HepG2 (cell line): ENCODE measurements around the gene TXNDC9. TPM values are rescaled to one million over a fixed set of nuclear protein-coding genes. Genes with fewer than 3 reads are reported as not detected.

ENCODE experiments used
- ARID3A ChIP-seq: IDR thresholded peaks from 2 replicates; pipeline ENCODE4 v1.6.1; 2012; ENCODE audit warnings: low read depth, low read length, improper control_type of control experiment
- CBX5 ChIP-seq: sonication (generic); formaldehyde crosslinking; IDR thresholded peaks from 2 replicates; pipeline ENCODE4 v1.4.0; 2020; ENCODE audit warnings: missing genetic modification reagents, borderline replicate concordance
- CREB3 ChIP-seq: sonication (generic); formaldehyde crosslinking; IDR thresholded peaks from 2 replicates; pipeline ENCODE4 v1.5.0; 2020; ENCODE audit warnings: missing genetic modification reagents
- FOSL1 ChIP-seq: sonication (generic); formaldehyde crosslinking; IDR thresholded peaks from 2 replicates; pipeline ENCODE4 v1.9.0; 2021; ENCODE audit warnings: missing genetic modification reagents, borderline replicate concordance
- HNF4A ChIP-seq: sonication (generic); formaldehyde crosslinking; IDR thresholded peaks from 2 replicates; pipeline ENCODE4 v1.4.0; 2020; ENCODE audit warnings: missing genetic modification reagents
- NR2F1 ChIP-seq, 2 experiments: fragments of 450-650 bp in 1 of 2; formaldehyde crosslinking in 1 of 2; IDR thresholded peaks; 2 replicates each; pipeline versions ENCODE4 v1.5.0 to v1.6.1; 2016 to 2020; ENCODE audit warnings: mild to moderate bottlenecking in 1 of 2, missing compliant biosample characterization in 1 of 2, missing genetic modification reagents in 1 of 2, moderate library complexity in 1 of 2
- NR3C1 ChIP-seq: sonication (generic); formaldehyde crosslinking; IDR thresholded peaks from 2 replicates; pipeline ENCODE4 v1.4.0; 2020; ENCODE audit warnings: missing genetic modification reagents
- PAXIP1 ChIP-seq: sonication (generic); formaldehyde crosslinking; conservative IDR thresholded peaks from 2 replicates; pipeline ENCODE4 v1.4.0; 2020; ENCODE audit warnings: mild to moderate bottlenecking, missing genetic modification reagents, moderate library complexity
- RERE ChIP-seq: IDR thresholded peaks from 2 replicates; pipeline ENCODE4 v1.6.1; 2016; ENCODE audit warnings: low read depth, missing genetic modification reagents, missing compliant biosample characterization
- SIX1 ChIP-seq: sonication (generic); formaldehyde crosslinking; IDR thresholded peaks from 2 replicates; pipeline ENCODE4 v1.4.0; 2020; ENCODE audit warnings: missing genetic modification reagents, borderline replicate concordance
- SIX4 ChIP-seq: sonication (generic); formaldehyde crosslinking; IDR thresholded peaks from 2 replicates; pipeline ENCODE4 v1.4.0; 2020; ENCODE audit warnings: missing genetic modification reagents
- SRSF4 ChIP-seq: fragments of 200-400 bp; formaldehyde crosslinking; IDR thresholded peaks from one replicate; pipeline ENCODE4 v1.6.1; 2018; ENCODE audit warnings: mild to moderate bottlenecking, low read depth, low read length, moderate library complexity; ENCODE audit not compliant: poor library complexity, severe bottlenecking
- SRSF9 ChIP-seq: fragments of 200-400 bp; formaldehyde crosslinking; IDR thresholded peaks from 2 replicates; pipeline ENCODE4 v1.6.1; 2018; ENCODE audit warnings: borderline replicate concordance, mild to moderate bottlenecking, low read depth, low read length; ENCODE audit not compliant: insufficient read depth, poor library complexity, severe bottlenecking
- TOE1 ChIP-seq: sonication (generic); formaldehyde crosslinking; IDR thresholded peaks from 2 replicates; pipeline ENCODE4 v1.4.0; 2020; ENCODE audit warnings: mild to moderate bottlenecking, missing genetic modification reagents
- U2AF2 ChIP-seq: fragments of 200-400 bp; formaldehyde crosslinking; IDR thresholded peaks from 2 replicates; pipeline ENCODE4 v1.6.1; 2017; ENCODE audit warnings: low read depth, mild to moderate bottlenecking, low read length
- ZMAT3 ChIP-seq: sonication (generic); formaldehyde crosslinking; conservative IDR thresholded peaks from 2 replicates; pipeline ENCODE4 v1.7.0; 2021; ENCODE audit warnings: missing genetic modification reagents
- ZNF501 ChIP-seq: sonication (generic); formaldehyde crosslinking; IDR thresholded peaks from 2 replicates; pipeline ENCODE4 v1.5.1; 2020; ENCODE audit warnings: mild to moderate bottlenecking, moderate library complexity, missing genetic modification reagents
- polyA plus RNA-seq, 8 experiments: library from polyadenylated mRNA; depleted of rRNA in 3 of 8; stranded (reverse) in 7 of 8; unstranded in 1 of 8; fragments of >200 nt; fragmentation: Illumina TruSeq in 4 of 8; extraction: Trizol in 4 of 8; gene quantifications; 2 replicates each; pipeline versions ENCODE4 v1.2.1 to v1.2.3, GENCODE V29; 2011 to 2016; ENCODE audit warnings: low read depth in 4 of 8, missing spikeins in 1 of 8, mixed read lengths in 1 of 8; ENCODE audit not compliant: insufficient read depth in 1 of 8
- total RNA-seq, 5 experiments: library from RNA; depleted of rRNA; stranded (reverse); fragments of >200 nt; fragmentation: Illumina TruSeq; extraction: Trizol; gene quantifications; 2 replicates each; pipeline ENCODE4 v1.2.3, GENCODE V29; 2016; ENCODE audit warnings: low read depth in 1 of 5

Gene TXNDC9
- total and polyA plus RNA-seq, 2 of the 13 experiments (the other 11 are each of a cell fraction or from before 2014, with no cell fraction given) = 35.2 to 94.6 TPM

GRCh38 chr2:99382143-99382542 lies 46.0 kb upstream of the TXNDC9 start (continued):
- TF ChIP-seq FOSL1 (CRISPR knock-in tag) = no peak
- no peak for TF ChIP-seq ZNF501 (CRISPR knock-in tag)
- TF ChIP-seq NR3C1 (CRISPR knock-in tag) = no peak
- TF ChIP-seq SRSF9 = no peak
- no peak for TF ChIP-seq CREB3
- peak; percentile 62 for TF ChIP-seq HNF4A (CRISPR knock-in tag)
- TF ChIP-seq PAXIP1 (CRISPR knock-in tag) = peak; percentile 68
- TF ChIP-seq ZMAT3 = no peak
- TF ChIP-seq ARID3A = peak; percentile 30; the same call in 1 of the 2 replicates
- TF ChIP-seq SIX4 (CRISPR knock-in tag) = peak; percentile 78
- peak; percentile 94 for TF ChIP-seq SIX1 (CRISPR knock-in tag)
- peak in 1 of 2 experiments; percentile 47; a peak in 2 of 4 replicates for TF ChIP-seq NR2F1 (CRISPR knock-in tag; IDR thresholded peaks at IDR 0.05)
- no peak for TF ChIP-seq RERE (CRISPR knock-in tag)
- TF ChIP-seq CBX5 (CRISPR knock-in tag) = no peak
- no peak for TF ChIP-seq U2AF2
- no peak for TF ChIP-seq SRSF4
- TF ChIP-seq TOE1 (CRISPR knock-in tag) = no peak
